ENCODE results near the gene ADGRG4. TPM values are rescaled to one million over a fixed set of nuclear protein-coding genes. Genes with fewer than 3 reads are reported as not detected.

ADGRG4 gene
- total and polyA plus RNA-seq, 2 donors from 2014 or later: 0.13 TPM; not detected in 1

DNA sequence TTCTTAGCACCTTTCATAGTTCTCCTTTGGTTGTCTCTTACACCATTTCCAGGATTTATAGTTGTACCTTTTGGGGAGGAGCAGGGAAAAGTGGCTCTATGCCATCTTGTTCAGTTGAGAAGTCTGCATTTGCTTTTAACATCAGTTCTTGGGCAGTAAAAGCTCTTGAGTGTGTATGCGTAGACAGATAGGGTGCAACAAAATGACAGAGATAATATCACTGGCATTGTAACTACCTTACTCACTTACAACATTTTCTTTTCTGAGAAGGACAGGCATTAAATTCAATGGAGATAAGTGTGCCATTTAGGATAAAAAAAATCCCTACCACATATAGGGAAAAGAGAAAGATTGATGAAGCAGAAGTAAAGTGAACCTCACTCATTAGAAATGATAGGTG lies 38.9 kb downstream of the ADGRG4 start:
- Histone ChIP-seq H3K4me3 (ENCODE audit: low read length in 3 of 3) (no peak overlapping the region), H3K9me3 (ENCODE audit: control insufficient read depth in 2 of 3, insufficient read depth in 1 of 3, low read length in 3 of 3) (no peaks in the 10 kb centered on the region), H3K9ac (ENCODE audit: low read length in 3 of 3) (no peak overlapping the region), H3K4me1 (ENCODE audit: control insufficient read depth in 2 of 3, insufficient read depth in 2 of 3, low read depth in 1 of 3, low read length in 3 of 3) (no peaks in the 10 kb centered on the region), H3K27me3 (ENCODE audit: control insufficient read depth, insufficient read depth, low read length) (no peaks in the 10 kb centered on the region), H3K36me3 (ENCODE audit: control insufficient read depth in 2 of 3, insufficient read depth in 3 of 3, low read length in 3 of 3) (no peaks in the 10 kb centered on the region), H3K27ac (ENCODE audit: low read depth in 2 of 2, low read length in 2 of 2) (no peak overlapping the region)
- intact Hi-C loops (cut with DNase I): no loop called here
- FAIRE-seq (no peak), DNase-seq (no peak)
- TF ChIP-seq, protein P1, sequence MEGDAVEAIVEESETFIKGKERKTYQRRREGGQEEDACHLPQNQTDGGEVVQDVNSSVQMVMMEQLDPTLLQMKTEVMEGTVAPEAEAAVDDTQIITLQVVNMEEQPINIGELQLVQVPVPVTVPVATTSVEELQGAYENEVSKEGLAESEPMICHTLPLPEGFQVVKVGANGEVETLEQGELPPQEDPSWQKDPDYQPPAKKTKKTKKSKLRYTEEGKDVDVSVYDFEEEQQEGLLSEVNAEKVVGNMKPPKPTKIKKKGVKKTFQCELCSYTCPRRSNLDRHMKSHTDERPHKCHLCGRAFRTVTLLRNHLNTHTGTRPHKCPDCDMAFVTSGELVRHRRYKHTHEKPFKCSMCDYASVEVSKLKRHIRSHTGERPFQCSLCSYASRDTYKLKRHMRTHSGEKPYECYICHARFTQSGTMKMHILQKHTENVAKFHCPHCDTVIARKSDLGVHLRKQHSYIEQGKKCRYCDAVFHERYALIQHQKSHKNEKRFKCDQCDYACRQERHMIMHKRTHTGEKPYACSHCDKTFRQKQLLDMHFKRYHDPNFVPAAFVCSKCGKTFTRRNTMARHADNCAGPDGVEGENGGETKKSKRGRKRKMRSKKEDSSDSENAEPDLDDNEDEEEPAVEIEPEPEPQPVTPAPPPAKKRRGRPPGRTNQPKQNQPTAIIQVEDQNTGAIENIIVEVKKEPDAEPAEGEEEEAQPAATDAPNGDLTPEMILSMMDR (IDR thresholded peaks at IDR 0.05; ENCODE audit: borderline replicate concordance, extremely low read depth, insufficient read depth): no peak

- Histone ChIP-seq H3K27me3 (ENCODE audit: control insufficient read depth, insufficient read depth, low read length) (no peaks in the 10 kb centered on the region), H3K4me1 (ENCODE audit: control insufficient read depth in 2 of 3, insufficient read depth in 2 of 3, low read depth in 1 of 3, low read length in 3 of 3) (no peaks in the 10 kb centered on the region), H3K9me3 (ENCODE audit: control insufficient read depth in 2 of 3, insufficient read depth in 1 of 3, low read length in 3 of 3) (no peaks in the 10 kb centered on the region), H3K27ac (ENCODE audit: low read depth in 2 of 2, low read length in 2 of 2) (no peak overlapping the region), H3K36me3 (ENCODE audit: control insufficient read depth in 2 of 3, insufficient read depth in 3 of 3, low read length in 3 of 3) (no peaks in the 10 kb centered on the region), H3K4me3 (ENCODE audit: low read length in 3 of 3) (no peak overlapping the region), H3K9ac (ENCODE audit: low read length in 3 of 3) (no peak overlapping the region)
- no peak for FAIRE-seq
- TF ChIP-seq, protein P1 (IDR thresholded peaks at IDR 0.05; ENCODE audit: borderline replicate concordance, extremely low read depth, insufficient read depth): no peak
- intact Hi-C loops (cut with DNase I): no loop called here
- DNase-seq: no peak
Measured at GRCh38 chrX:136344320-136344719, 43.6 kb downstream of the ADGRG4 start.

DNA sequence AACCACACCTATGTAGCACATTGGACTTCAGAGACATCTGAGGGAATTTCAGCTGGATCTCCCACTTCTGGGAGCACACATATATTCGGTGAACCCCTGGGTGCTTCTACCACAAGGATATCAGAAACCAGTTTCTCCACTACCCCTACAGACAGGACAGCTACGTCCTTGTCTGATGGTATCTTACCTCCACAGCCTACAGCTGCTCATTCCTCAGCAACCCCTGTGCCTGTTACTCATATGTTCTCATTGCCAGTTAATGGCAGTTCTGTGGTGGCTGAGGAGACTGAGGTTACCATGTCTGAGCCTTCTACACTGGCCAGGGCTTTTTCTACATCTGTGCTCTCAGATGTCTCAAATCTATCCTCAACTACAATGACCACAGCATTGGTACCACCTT lies 45.7 kb downstream of the ADGRG4 start:
- Histone ChIP-seq H3K27me3 (ENCODE audit: control insufficient read depth, insufficient read depth, low read length) (no peaks in the 10 kb centered on the region), H3K4me1 (ENCODE audit: control insufficient read depth in 2 of 3, insufficient read depth in 2 of 3, low read depth in 1 of 3, low read length in 3 of 3) (no peaks in the 10 kb centered on the region), H3K4me3 (ENCODE audit: low read length in 3 of 3) (no peak overlapping the region), H3K36me3 (ENCODE audit: control insufficient read depth in 2 of 3, insufficient read depth in 3 of 3, low read length in 3 of 3) (no peaks in the 10 kb centered on the region), H3K9me3 (ENCODE audit: control insufficient read depth in 2 of 3, insufficient read depth in 1 of 3, low read length in 3 of 3) (no peaks in the 10 kb centered on the region), H3K9ac (ENCODE audit: low read length in 3 of 3) (no peak overlapping the region), H3K27ac (ENCODE audit: low read depth in 2 of 2, low read length in 2 of 2) (no peak overlapping the region)
- FAIRE-seq: no peak
- no peak for DNase-seq
- TF ChIP-seq, protein P1 (IDR thresholded peaks at IDR 0.05; ENCODE audit: borderline replicate concordance, extremely low read depth, insufficient read depth): no peak
- intact Hi-C loops (cut with DNase I): no loop called here

- H3K27me3 ChIP-seq (ENCODE audit: control insufficient read depth, insufficient read depth, low read length): no peaks in the 10 kb centered on the region
- no peak for FAIRE-seq
- no peak for DNase-seq
- TF ChIP-seq, protein P1 (IDR thresholded peaks at IDR 0.05; ENCODE audit: borderline replicate concordance, extremely low read depth, insufficient read depth): no peak
- no peak overlapping the region for H3K9ac ChIP-seq (ENCODE audit: low read length in 3 of 3)
- H3K27ac ChIP-seq (ENCODE audit: low read depth in 2 of 2, low read length in 2 of 2): no peak overlapping the region
- intact Hi-C loops (cut with DNase I): no loop called here
- no peaks in the 10 kb centered on the region for H3K36me3 ChIP-seq (ENCODE audit: control insufficient read depth in 2 of 3, insufficient read depth in 3 of 3, low read length in 3 of 3)
- no peaks in the 10 kb centered on the region for H3K9me3 ChIP-seq (ENCODE audit: control insufficient read depth in 2 of 3, insufficient read depth in 1 of 3, low read length in 3 of 3)
- H3K4me1 ChIP-seq (ENCODE audit: control insufficient read depth in 2 of 3, insufficient read depth in 2 of 3, low read depth in 1 of 3, low read length in 3 of 3): no peaks in the 10 kb centered on the region
- H3K4me3 ChIP-seq (ENCODE audit: low read length in 3 of 3): no peak overlapping the region
Measured at GRCh38 chrX:136347706-136348105, 46.9 kb downstream of the ADGRG4 start.

Measured in kidney (tissue), 14 donors.